ENCODE results near the gene HOXA9.

The HOXA9 gene

DNA sequence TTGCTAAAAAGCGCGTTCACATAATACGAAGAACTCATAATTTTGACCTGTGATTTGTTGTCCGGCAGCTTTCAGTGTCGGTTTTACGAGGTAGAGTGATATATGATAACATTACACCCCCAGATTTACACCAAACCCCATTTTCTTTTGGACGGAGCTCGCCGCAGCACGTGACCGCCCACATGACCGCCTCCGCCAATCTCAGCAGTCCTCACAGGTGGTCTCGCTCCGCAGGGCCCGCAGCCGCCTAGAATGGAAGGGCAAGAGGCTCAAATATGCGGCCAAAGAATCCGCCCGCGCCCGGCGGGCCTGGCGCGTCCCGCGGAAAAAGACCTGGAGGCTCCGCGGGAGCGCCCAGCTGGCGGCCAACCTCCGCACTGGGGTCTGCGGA is 8.8 kb downstream of the HOXA9 start, which contains the start of gene HOXA7:
Gene HOXA7 (minus strand): TSS at position 168 of the 391 bp plus-strand sequence. CDS start 130 bp downstream, at position 38.
- peak within 1 kb of the TSS; percentile 77 for H3K4me3 ChIP-seq (ENCODE audit: low read length)
- no peak for TF ChIP-seq CTCF (conservative IDR thresholded peaks at IDR 0.05; ENCODE audit: low read length)
- DNase-seq (ENCODE audit: low read depth) = peak; percentile 74

DNA sequence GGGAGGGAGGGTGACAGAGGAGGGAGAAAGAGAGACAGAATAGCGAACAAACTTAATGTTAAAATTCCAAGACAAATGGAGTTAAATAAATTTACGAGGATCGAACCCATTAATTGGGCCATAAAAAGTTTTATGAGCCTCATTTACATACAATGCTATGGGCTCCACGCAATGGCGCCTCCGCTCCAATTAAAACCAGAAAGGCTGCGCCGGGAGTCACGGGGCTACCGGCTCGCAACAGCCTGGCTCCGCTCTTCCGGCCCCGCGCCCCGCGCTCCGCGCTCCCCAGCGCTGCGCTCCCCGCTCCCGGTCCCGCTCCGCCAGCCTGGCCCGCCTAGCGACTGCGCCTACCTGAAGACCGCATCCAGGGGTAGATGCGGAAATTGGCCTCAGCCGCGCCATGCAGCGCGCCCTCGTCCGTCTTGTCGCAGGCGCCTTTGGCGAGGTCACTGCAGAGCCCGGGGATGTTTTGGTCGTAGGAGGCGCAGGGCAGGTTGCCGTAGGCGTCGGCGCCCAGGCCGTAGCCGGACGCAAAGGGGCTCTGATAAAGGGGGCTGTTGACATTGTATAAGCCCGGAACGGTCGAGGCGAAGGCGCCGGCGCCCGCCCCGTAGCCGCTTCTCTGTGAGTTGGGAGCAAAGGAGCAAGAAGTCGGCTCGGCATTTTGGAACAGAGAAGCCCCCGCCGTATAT is 9.4 kb downstream of the HOXA9 start:
- peak overlapping the region; percentile 77 for H3K4me3 ChIP-seq (ENCODE audit: low read length)
- no peak; the same call in 1 of the 2 replicates for TF ChIP-seq CTCF (conservative IDR thresholded peaks at IDR 0.05; ENCODE audit: low read length)
- peak; percentile 45 for DNase-seq (ENCODE audit: low read depth)

DNA sequence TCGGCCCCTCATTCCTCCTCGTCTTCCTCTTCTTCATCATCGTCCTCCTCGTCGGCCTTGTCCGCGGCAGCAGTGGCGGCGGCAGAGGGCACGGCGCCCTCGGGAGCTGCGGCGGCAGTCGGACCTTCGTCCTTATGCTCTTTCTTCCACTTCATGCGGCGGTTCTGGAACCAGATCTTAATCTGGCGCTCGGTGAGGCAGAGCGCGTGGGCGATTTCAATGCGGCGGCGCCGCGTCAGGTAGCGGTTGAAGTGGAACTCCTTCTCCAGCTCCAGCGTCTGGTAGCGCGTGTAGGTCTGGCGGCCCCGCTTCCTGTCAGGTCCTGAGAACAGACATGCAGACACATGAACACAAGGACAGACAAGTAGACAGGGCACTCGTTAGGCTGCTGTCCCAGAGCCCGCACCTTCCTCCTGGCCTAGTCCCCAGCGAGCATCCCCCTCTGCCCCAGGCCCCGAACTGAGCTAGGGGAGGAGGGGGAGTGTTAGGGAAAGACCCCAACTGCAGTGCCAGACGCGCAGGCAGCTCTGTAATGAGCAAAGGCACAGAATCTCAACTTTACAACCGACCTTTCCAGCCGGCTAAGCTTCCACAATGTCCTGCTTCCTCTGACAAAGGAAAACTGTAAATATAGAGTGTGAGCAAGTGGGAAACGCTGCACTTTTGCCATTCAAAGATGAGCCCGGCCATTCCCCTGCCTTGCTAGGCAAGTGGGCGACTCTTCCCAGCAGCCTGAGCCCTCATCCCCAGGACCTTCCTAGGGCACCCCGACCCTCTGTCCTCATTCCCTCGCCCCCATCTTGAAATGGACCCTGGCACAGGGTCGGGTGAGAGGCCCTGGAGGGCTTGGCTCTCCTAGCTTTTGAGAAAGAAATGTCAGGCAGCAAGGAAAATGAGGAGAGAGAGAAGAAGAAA is 10.2 kb downstream of the HOXA9 start:
- no peak for TF ChIP-seq CTCF (conservative IDR thresholded peaks at IDR 0.05; ENCODE audit: low read length)
- peak overlapping the region; percentile 77 for H3K4me3 ChIP-seq (ENCODE audit: low read length)
- no peak for DNase-seq (ENCODE audit: low read depth)

GRCh38 chr7:27154369-27154768 is 11.0 kb downstream of the HOXA9 start:
- H3K4me3 ChIP-seq (ENCODE audit: low read length) = no peak overlapping the region
- DNase-seq (ENCODE audit: low read depth) = no peak
- TF ChIP-seq CTCF (conservative IDR thresholded peaks at IDR 0.05; ENCODE audit: low read length) = no peak

GRCh38 chr7:27153526-27153925 is 11.8 kb downstream of the HOXA9 start:
- H3K4me3 ChIP-seq (ENCODE audit: low read length) = no peak overlapping the region
- no peak for DNase-seq (ENCODE audit: low read depth)
- TF ChIP-seq CTCF (conservative IDR thresholded peaks at IDR 0.05; ENCODE audit: low read length) = no peak

DNA sequence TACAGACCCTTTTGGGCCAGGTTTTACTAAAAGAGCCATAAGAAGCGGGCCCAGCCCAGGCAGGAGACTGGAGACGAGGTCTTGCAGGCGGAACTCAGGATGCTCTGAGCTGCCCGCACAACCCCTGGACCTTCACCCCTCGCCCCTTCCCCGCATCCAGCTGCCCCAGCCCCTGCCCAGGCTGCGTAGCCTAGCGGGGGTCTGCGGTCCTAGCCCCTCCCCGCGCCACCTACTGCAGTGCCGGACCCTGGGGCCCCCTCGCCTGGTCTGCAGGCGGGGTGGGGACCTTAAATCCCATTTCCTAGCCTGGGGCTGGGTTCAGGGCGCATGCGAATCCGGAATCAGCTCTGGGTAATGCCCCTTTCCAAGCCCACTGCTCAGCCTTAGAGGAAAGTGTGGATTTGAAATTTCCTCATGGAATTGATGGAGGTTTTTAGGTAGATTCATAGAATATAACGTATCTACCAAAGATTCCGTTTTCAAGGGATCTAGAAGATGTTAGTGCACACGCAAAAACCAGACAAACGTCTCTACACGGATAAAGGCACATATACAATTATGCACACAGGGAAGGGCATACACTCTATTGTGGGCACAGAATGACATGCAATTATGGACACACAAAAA is 12.4 kb downstream of the HOXA9 start:
- no peak for DNase-seq (ENCODE audit: low read depth)
- no peak for TF ChIP-seq CTCF (conservative IDR thresholded peaks at IDR 0.05; ENCODE audit: low read length)
- H3K4me3 ChIP-seq (ENCODE audit: low read length) = peak overlapping the region; percentile 84
